HG03103 (cell line): ENCODE measurements around the gene GFER.
"Not testable (repeated sequence)": the region's sequence is repeated elsewhere in the genome, so short reads cannot be mapped to it uniquely, and the experiment has no call there.

Experiments
- ATAC-seq: cut with Tn5 transposase; IDR thresholded peaks from one replicate; pipeline ENCODE4 v1.9.1; 2021; ENCODE audit warnings: low read depth; ENCODE audit not compliant: unreplicated experiment

The GFER gene

GRCh38 chr16:1983544-1984346 is at the start of gene GFER:
TSS of gene GFER (plus strand) at chr16:1984193. CDS start at chr16:1984219, 26 bp downstream.
- peak; percentile 72 for ATAC-seq

DNA sequence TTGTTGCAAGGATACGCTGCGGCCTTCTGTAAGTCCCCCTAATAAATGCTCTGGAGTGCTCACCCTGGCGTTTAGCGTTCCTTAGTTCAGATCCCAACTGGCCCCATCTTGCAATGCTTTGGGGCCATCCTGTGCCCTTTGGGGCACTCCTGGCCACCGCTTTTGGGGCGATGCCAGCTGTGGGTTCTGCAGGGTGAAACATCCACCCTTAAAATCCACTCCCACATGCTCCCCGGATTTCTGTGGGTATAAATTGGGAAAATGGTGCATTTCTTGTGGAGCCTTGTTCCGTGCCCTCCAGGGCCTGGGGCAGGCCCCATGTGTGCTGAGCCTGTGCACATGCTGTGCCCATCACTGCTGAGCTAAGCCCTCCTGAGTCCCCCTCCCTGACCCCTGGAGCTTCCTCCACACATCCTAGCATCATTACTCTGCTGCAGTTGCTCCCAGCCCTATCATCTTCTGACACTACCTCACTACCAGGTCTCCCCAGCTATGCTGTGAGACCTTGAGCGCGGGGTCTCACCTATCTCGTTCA is 47.0 kb upstream of the GFER start:
- ATAC-seq, result no peak

DNA sequence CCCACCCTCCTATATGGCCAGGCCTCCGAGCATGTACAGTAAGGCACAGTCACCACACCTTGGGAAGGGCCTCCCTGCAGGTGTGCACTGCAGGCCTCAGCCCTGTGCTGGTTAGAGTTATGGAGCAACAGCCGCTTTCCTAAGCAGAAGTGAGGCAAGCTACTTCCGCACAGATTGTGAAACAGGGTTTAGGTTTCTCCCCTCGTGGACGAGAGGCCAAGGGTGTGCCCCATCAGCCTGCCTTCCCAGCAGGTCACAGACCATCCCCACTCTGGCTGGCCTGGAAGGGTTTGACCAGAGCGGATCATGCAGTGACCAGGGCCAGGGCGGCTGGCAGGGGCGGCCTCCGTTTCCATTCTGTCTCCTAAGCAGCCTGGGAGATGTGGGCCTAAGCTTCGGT is 45.7 kb upstream of the GFER start:
- ATAC-seq, result no peak

GRCh38 chr16:1938910-1939309 is 45.1 kb upstream of the GFER start:
- no peak for ATAC-seq

DNA sequence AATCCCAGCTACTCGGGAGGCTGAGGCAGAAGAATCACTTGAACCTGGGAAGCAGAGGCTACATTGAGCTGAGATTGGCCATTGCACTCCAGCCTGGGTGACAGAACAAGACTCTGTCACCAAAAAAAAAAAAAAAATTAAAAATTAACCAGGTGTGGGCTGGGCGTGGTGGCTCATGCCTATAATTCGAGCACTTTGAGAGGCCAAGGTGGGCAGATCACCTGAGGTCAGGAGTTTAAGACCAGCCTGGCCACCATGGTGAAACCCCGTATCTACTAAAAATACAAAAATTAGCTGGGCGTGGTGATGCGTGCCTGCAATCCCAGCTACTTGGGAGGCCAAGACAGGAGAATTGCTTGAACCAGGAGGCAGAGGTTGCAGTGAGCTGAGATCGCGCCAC is 44.2 kb upstream of the GFER start:
- not testable (repeated sequence) for ATAC-seq

- no peak for ATAC-seq
Observed at GRCh38 chr16:1940273-1941161, 43.5 kb upstream of the GFER start.

GRCh38 chr16:1941162-1942046 is 42.6 kb upstream of the GFER start:
- ATAC-seq, result no peak

DNA sequence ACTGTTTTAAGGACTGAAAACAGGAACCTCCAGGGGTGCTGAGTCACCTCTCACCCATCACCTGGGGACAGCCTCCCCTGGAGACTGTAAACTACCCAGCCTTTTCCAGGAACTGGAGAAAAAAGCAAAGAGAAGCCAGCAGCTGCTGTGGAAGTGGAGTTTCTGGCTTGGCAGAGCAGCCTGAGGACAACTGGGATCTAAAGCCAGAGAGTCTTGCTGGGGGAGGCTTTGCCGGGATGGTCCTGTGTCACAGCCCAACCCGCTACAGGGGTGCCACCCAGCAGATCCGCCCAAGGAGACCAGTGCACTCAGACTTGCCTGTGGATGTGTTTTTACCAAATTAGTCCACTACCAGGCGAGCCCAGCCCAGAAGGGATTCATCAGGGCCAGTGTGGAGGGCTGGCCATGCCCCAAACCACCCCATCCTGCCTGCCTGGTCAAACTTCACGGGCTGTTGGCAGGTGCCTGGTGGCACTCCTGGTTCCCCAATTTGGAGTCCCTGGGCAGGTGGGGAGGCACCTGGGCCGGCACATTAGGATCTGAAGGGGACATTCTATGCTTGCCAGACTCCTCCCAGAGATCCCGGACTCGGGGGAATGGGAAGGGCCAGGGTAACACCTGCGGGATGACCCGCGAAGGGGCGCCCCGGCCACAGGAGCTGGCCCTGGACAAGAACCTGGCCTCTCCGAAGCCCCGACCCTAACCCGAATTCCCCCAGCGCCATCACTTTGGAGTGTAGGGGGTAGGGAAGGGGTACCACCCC is 41.8 kb upstream of the GFER start:
- no peak for ATAC-seq

DNA sequence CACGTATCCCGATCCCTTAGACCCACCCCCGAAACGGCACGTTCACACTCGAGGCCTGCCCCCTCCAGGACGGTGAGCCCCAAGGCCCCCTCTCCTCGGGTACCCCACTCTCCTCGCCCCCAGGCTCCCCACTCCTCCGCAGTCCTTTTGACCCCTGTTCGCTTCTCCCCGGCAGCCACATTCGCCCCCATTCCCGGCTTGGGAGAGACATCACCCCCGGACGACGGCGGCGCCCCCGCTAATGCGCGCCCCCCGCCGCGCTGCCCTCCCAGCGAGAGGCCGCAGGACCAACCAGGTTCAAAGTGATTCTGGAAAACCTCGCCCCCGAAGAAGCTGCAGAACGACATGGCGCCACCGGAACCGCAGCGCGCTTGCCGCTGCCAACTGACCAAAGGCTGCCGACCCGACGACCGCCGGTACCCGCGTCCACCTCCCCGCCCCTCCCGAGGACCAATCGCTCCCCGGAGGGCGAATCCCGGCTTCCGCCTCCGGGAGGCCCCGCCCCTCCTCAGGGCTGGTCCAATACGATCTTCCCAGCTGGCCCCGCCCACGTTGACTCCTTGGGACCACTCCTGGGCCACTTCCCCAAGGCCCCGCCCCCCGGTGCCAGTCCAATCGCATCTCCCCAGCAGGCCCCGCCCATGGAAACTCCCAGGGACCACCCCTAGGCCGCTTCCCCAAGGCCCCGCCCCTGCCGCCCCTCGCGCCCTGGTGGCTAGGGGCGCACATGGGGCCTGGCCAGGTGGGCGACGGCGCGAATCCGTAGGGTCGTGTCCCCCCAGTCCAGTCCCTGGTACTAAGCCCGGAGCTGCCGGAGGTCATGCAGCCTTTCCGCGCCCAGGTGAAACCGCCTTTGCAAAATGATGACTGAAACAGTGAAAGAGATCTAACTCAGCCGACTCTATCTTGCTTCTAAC is 40.9 kb upstream of the GFER start, which contains the start of gene MSRB1:
TSS of gene MSRB1 (minus strand) at position 390 of the 917 bp plus-strand sequence. CDS start at position 347, 43 bp downstream.
- peak; percentile 85 for ATAC-seq

DNA sequence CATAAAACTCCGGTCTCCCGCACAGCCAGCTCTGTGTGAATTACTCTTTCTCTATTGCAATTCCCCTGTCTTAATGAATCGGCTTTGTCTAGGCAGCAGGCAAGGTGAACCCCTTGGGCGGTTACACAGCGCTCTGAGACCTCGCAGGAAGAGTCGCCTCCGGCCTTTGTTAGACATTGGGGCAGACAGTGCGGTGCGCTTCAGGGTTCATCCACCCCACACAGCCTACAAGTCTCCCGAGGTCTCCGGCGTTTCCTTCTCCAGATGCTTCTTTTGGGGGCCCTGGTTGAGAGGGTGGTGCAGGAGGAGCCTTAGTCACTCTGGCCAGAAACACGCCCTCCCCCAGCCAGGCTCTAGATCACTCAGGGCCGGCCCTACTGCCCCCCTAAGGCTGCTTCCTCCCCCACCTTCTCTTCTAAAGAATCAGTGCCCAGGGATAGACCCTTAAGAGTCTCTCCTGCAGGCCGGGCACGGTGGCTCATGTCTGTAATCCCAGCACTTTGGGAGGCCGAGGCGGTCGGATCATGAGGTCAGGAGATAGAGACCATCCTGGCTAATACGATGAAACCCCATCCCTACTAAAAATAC is 39.3 kb upstream of the GFER start:
- no peak for ATAC-seq

DNA sequence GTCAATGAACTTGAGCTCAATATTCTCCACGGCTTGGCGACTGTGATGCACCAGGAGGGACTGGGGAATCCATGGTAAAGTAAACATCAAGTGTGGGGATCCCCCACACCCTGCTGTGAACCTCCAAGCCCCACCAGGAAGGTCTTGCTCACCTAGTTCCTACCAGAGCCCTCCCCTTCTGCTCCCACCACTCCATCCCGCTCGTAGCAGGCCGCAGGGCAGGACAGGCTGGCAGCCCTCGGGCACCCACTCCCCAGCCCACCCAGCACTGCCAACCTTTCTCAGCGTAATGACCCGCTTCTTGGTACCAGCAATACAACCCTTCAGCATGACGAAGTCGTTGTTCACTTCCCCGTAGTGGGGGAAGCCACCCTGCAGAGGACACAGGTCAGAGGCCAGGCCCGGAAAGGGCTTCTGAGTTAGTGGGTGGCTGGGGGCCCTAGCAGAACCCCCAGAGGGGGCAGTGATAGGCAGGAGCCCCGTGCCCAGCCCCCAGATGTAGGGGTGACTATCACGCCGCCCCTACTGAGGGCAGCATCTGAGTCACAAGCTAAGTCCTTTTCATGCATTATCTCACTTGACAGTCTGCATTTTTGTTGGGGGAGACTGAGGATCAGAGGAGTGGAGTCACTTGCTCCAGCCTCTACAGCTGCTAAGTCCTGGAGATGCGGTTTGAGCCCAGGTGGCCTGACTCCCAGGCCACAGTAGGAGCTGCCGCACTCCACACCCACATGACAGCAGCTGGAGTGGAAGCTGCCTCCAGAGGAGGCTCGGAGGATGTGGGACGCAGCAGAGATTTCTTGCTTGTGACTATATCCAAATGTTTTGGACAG is 38.2 kb upstream of the GFER start:
- ATAC-seq, result no peak

- no peak for ATAC-seq
Observed at GRCh38 chr16:1946495-1947368, 37.3 kb upstream of the GFER start.

- ATAC-seq, result no peak
Observed at GRCh38 chr16:1947369-1947670, 36.7 kb upstream of the GFER start.

GRCh38 chr16:1949507-1949906 is 34.5 kb upstream of the GFER start:
- ATAC-seq, result no peak

GRCh38 chr16:1950047-1950446 is 33.9 kb upstream of the GFER start:
- ATAC-seq, result no peak

GRCh38 chr16:1950559-1950958 is 33.4 kb upstream of the GFER start:
- ATAC-seq, result no peak

DNA sequence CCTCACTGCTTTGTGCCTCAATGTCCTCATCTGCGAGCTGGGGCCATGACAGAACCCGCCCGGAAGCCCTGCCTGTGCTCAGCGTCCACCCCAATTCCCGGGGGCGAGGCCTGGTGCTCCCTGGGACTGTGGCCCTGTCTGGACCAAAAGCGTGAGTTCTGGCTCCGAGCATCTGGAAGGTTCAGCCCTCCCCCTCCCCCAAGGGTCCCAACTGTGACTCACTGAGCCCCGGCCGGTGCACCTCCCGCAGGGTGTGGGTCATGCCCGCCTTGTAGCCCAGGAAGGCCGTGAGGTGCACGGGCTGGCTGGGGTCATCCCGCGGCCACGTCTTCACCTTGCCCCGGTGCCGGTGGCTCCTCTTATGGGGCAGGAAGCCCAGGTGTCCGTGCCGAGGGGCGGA is 30.3 kb upstream of the GFER start:
- no peak for ATAC-seq
